ENCODE measurements around the gene TALDO1.

DNA sequence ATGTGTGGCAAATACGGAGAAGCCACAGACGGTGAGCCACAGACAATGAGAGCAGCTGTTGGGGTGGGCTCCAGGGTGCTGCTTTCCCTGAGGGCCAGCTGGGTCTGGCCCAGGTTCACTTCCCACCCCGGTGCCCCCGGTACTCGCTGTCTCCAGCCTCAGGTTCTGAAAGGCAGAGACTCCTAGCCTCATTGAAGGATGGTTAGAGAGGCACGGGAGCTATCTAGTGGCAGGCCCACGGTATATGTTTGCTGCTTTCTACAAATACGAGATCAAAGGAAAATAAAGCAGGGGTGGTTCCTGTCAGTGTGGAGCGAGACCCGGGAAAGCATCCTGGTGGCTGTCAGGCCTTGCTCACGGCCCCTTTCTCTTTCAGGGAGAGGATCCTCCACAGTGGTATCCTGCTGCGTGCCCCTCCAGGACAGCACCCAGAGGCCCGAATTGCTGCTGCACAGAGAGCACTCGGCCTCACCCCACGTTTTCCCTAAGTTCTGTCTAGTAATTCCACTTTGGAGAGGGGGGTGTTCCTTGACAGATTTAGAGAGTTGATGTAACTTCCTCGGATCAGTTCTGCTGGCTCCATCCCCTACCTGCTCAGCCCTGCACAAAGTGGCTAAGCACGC, 48.7 kb upstream of the TALDO1 start:
- TF ChIP-seq, protein P1, sequence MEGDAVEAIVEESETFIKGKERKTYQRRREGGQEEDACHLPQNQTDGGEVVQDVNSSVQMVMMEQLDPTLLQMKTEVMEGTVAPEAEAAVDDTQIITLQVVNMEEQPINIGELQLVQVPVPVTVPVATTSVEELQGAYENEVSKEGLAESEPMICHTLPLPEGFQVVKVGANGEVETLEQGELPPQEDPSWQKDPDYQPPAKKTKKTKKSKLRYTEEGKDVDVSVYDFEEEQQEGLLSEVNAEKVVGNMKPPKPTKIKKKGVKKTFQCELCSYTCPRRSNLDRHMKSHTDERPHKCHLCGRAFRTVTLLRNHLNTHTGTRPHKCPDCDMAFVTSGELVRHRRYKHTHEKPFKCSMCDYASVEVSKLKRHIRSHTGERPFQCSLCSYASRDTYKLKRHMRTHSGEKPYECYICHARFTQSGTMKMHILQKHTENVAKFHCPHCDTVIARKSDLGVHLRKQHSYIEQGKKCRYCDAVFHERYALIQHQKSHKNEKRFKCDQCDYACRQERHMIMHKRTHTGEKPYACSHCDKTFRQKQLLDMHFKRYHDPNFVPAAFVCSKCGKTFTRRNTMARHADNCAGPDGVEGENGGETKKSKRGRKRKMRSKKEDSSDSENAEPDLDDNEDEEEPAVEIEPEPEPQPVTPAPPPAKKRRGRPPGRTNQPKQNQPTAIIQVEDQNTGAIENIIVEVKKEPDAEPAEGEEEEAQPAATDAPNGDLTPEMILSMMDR (IDR thresholded peaks at IDR 0.05), result no peak
- TF ChIP-seq POLR2A (IDR thresholded peaks at IDR 0.05), result no peak
